Keratinocyte (primary cell): ENCODE results near the gene BTBD17. TPM values are rescaled to one million over a fixed set of nuclear protein-coding genes. Genes with fewer than 3 reads are reported as not detected.

Experiments used
- DNase-seq: peaks from one replicate; pipeline ENCODE4 v3.0.0-alpha.2; 2011; ENCODE audit warnings: low read depth, missing footprints, low spot score
- FAIRE-seq: peaks from 2 replicates; lab custom pipeline; 2011; peaks lifted over from hg19 to GRCh38; lab: Jason Lieb, UNC
- H2AFZ ChIP-seq: 2 replicates; pipeline ENCODE4 v1.6.0; 2012; ENCODE audit warnings: low read length, control low read depth, inconsistent platforms; ENCODE audit not compliant: control insufficient read depth
- H3K27ac ChIP-seq: 2 replicates; pipeline ENCODE4 v1.5.1; 2011; ENCODE audit warnings: low read length; ENCODE audit not compliant: control insufficient read depth, insufficient read depth
- H3K27me3 ChIP-seq: 3 replicates; pipeline ENCODE4 v1.6.0; 2011; ENCODE audit warnings: low read length; ENCODE audit not compliant: control insufficient read depth, insufficient read depth; ENCODE audit errors: extremely low read depth
- H3K36me3 ChIP-seq, 2 experiments: 2 replicates in 1 of 2; 3 replicates in 1 of 2; pipeline ENCODE4 v1.5.1; 2011; ENCODE audit warnings: low read length in 2 of 2, mild to moderate bottlenecking in 1 of 2; ENCODE audit not compliant: control insufficient read depth in 2 of 2, insufficient read depth in 2 of 2; ENCODE audit errors: extremely low read depth in 1 of 2
- H3K4me1 ChIP-seq: 3 replicates; pipeline ENCODE4 v1.5.1; 2011; ENCODE audit warnings: low read length; ENCODE audit not compliant: control insufficient read depth, insufficient read depth; ENCODE audit errors: extremely low read depth
- H3K4me2 ChIP-seq: 3 replicates; pipeline ENCODE4 v1.6.0; 2011; ENCODE audit warnings: low read depth, low read length; ENCODE audit not compliant: control insufficient read depth, insufficient read depth; ENCODE audit errors: extremely low read depth
- H3K4me3 ChIP-seq, 3 experiments: fragments of 200-600 bp in 1 of 3; sonication (generic) in 1 of 3; 2 replicates in 2 of 3; 3 replicates in 1 of 3; pipeline ENCODE4 v1.5.1; 2011 to 2016; ENCODE audit warnings: low read length in 3 of 3, mild to moderate bottlenecking in 3 of 3, control low read depth in 2 of 3, inconsistent platforms in 1 of 3, low read depth in 1 of 3, mixed read lengths in 1 of 3, mixed run types in 1 of 3, moderate library complexity in 1 of 3; ENCODE audit not compliant: control insufficient read depth in 2 of 3, insufficient read depth in 2 of 3; ENCODE audit errors: extremely low read depth in 1 of 3
- H3K79me2 ChIP-seq: 2 replicates; pipeline ENCODE4 v1.6.0; 2012; ENCODE audit warnings: low read length; ENCODE audit not compliant: control insufficient read depth, insufficient read depth
- H3K9ac ChIP-seq: 3 replicates; pipeline ENCODE4 v1.6.0; 2011; ENCODE audit warnings: low read length; ENCODE audit not compliant: control insufficient read depth, insufficient read depth; ENCODE audit errors: extremely low read depth
- H3K9me1 ChIP-seq: 3 replicates; pipeline ENCODE4 v1.6.0; 2011; ENCODE audit warnings: low read length; ENCODE audit not compliant: control insufficient read depth, insufficient read depth; ENCODE audit errors: extremely low read depth
- H3K9me3 ChIP-seq: 2 replicates; pipeline ENCODE4 v1.5.1; 2012; ENCODE audit warnings: low read depth, low read length; ENCODE audit not compliant: control insufficient read depth
- H4K20me1 ChIP-seq: 3 replicates; pipeline ENCODE4 v1.6.0; 2011; ENCODE audit warnings: low read length; ENCODE audit not compliant: control insufficient read depth, insufficient read depth; ENCODE audit errors: extremely low read depth
- EZH2 ChIP-seq: IDR thresholded peaks from one replicate; pipeline ENCODE4 v1.6.1; 2012; ENCODE audit warnings: inconsistent platforms, mild to moderate bottlenecking, low read length, moderate library complexity
- dilution Hi-C: fragments of 300-500 bp; cut with MboI; formaldehyde crosslinking; loops from one replicate; pipeline ENCODE4 v1.7.0; 2020; ENCODE audit warnings: low sequenced_read_pairs; ENCODE audit not compliant: extremely low pct_ligation_motif_present
- polyA plus RNA-seq, 5 experiments: library from polyadenylated mRNA; depleted of rRNA in 3 of 5; stranded (reverse) in 3 of 5; stranded (forward) in 1 of 5; unstranded in 1 of 5; fragments of >200 nt; gene quantifications; 1 replicate in 1 of 5; 2 replicates in 3 of 5; 3 replicates in 1 of 5; pipeline versions ENCODE4 v1.2.1 to v1.2.3, GENCODE V29; 2011 to 2012; ENCODE audit warnings: missing spikeins in 2 of 5, low read depth in 1 of 5, low replicate concordance in 1 of 5
- TF ChIP-seq, protein P1 (sequence below), 3 experiments: IDR thresholded peaks in 1 of 3; conservative IDR thresholded peaks in 1 of 3; optimal IDR thresholded peaks in 1 of 3; 2 replicates in 2 of 3; 3 replicates in 1 of 3; pipeline versions ENCODE3 to v1.5.1; 2011; ENCODE audit warnings: low read length in 3 of 3, mild to moderate bottlenecking in 3 of 3, moderate library complexity in 2 of 3, control low read depth in 1 of 3, inconsistent platforms in 1 of 3; ENCODE audit not compliant: insufficient read depth in 2 of 3; ENCODE audit errors: extremely low read depth in 1 of 3

BTBD17 gene
- polyA plus RNA-seq, 1 donor (not counting 4 experiments of a cell fraction or from before 2014, with no cell fraction given), result not detected

GRCh38 chr17:74316220-74316619, 45.4 kb downstream of the BTBD17 start:
- dilution Hi-C loops, result no loop called here
- Histone ChIP-seq H3K27me3 (peaks cover 9% of the 10 kb centered on the region), H3K4me2 (no peak overlapping the region), H3K36me3 (no peaks in the 10 kb centered on the region), H3K9me1 (no peaks in the 10 kb centered on the region), H3K4me3 (no peak overlapping the region), H2AFZ (no peak overlapping the region), H3K4me1 (no peaks in the 10 kb centered on the region), H4K20me1 (no peaks in the 10 kb centered on the region), H3K27ac (no peak overlapping the region), H3K79me2 (no peaks in the 10 kb centered on the region), H3K9ac (no peak overlapping the region), H3K9me3 (peaks cover 2% of the 10 kb centered on the region)
- no peak for DNase-seq
- FAIRE-seq, result no peak
- TF ChIP-seq EZH2, result no peak
- TF ChIP-seq, protein P1, sequence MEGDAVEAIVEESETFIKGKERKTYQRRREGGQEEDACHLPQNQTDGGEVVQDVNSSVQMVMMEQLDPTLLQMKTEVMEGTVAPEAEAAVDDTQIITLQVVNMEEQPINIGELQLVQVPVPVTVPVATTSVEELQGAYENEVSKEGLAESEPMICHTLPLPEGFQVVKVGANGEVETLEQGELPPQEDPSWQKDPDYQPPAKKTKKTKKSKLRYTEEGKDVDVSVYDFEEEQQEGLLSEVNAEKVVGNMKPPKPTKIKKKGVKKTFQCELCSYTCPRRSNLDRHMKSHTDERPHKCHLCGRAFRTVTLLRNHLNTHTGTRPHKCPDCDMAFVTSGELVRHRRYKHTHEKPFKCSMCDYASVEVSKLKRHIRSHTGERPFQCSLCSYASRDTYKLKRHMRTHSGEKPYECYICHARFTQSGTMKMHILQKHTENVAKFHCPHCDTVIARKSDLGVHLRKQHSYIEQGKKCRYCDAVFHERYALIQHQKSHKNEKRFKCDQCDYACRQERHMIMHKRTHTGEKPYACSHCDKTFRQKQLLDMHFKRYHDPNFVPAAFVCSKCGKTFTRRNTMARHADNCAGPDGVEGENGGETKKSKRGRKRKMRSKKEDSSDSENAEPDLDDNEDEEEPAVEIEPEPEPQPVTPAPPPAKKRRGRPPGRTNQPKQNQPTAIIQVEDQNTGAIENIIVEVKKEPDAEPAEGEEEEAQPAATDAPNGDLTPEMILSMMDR (optimal IDR thresholded peaks at IDR 0.05 in 1 of 3, IDR thresholded peaks at IDR 0.05 in 1 of 3, conservative IDR thresholded peaks at IDR 0.05 in 1 of 3; ENCODE audit: extremely low read depth in 1 of 3, insufficient read depth in 2 of 3, low read length in 3 of 3), result no peak

DNA sequence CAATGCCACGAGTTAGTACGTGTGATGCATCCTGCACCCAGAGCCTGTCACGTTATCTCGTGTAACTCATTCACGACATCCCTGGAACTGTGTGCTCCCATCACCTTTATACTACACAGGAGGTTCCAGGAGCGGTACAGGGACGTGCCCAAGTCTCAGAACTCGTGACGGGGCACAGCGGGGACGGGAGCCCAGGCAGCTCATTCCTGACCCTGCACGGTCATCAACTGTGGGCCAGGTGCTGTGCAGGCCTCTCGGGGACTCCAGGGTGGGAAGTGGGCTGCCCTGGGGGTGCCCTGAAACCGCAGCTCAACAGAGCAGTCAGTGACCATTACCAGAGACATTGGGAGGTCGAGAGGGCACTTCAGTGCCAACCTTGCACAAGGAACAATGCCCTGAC, 46.8 kb downstream of the BTBD17 start:
- no peaks in the 10 kb centered on the region for H3K4me1 ChIP-seq
- DNase-seq (no peak), FAIRE-seq (no peak)
- no peaks in the 10 kb centered on the region for H3K36me3 ChIP-seq
- H3K4me3 ChIP-seq, result no peak overlapping the region
- H3K27ac ChIP-seq, result no peak overlapping the region
- H3K4me2 ChIP-seq, result no peak overlapping the region
- TF ChIP-seq EZH2, result no peak
- TF ChIP-seq, protein P1 (optimal IDR thresholded peaks at IDR 0.05 in 1 of 3, IDR thresholded peaks at IDR 0.05 in 1 of 3, conservative IDR thresholded peaks at IDR 0.05 in 1 of 3; ENCODE audit: extremely low read depth in 1 of 3, insufficient read depth in 2 of 3, low read length in 3 of 3), result no peak
- no peaks in the 10 kb centered on the region for H4K20me1 ChIP-seq
- no peak overlapping the region for H2AFZ ChIP-seq
- no peaks in the 10 kb centered on the region for H3K9me1 ChIP-seq
- H3K27me3 ChIP-seq, result peaks cover 9% of the 10 kb centered on the region
- dilution Hi-C loops, result no loop called here
- H3K79me2 ChIP-seq, result no peaks in the 10 kb centered on the region
- H3K9ac ChIP-seq, result no peak overlapping the region
- H3K9me3 ChIP-seq, result peaks cover 2% of the 10 kb centered on the region
